SK-MEL-5 (cell line): ENCODE data around the gene PPIL6. TPM values are rescaled to one million over a fixed set of nuclear protein-coding genes. Genes with fewer than 3 reads are reported as not detected.

Experiments
- DNase-seq: peaks from one replicate; pipeline ENCODE4 v3.0.0-alpha.2; 2016; ENCODE audit warnings: low read depth, low spot score
- in situ Hi-C: cut with HindIII; loops from 2 replicates; pipeline ENCODE4 v1.10.0; 2016; ENCODE audit warnings: low sequenced_read_pairs, high pct_unique_total_duplicates, low pct_unique_long_range_greater_than_20kb
- total RNA-seq: library from RNA; depleted of rRNA; stranded (reverse); fragments of >200 nt; shearing (Covaris generic); gene quantifications from 2 replicates; pipeline ENCODE4 v1.2.3, GENCODE V29; 2014

Gene PPIL6
- total RNA-seq, 1 experiment from 2014 or later: 1.2 TPM

GRCh38 chr6:109434456-109434855 is 6.0 kb downstream of the PPIL6 start:
- DNase-seq: peak; percentile 90
- in situ Hi-C loops: no loop called here

GRCh38 chr6:109429496-109429895 is 10.9 kb downstream of the PPIL6 start:
- in situ Hi-C loops: no loop called here

GRCh38 chr6:109428889-109429477 is 11.4 kb downstream of the PPIL6 start:
- in situ Hi-C loops: no loop called here

More at GRCh38 chr6:109429496-109429895, 10.9 kb downstream of the PPIL6 start:
- no peak for DNase-seq

GRCh38 chr6:109424946-109425345 is 15.5 kb downstream of the PPIL6 start:
- in situ Hi-C loops: no loop called here
- DNase-seq: no peak

More at GRCh38 chr6:109428889-109429477, 11.4 kb downstream of the PPIL6 start:
- no peak for DNase-seq

GRCh38 chr6:109421184-109421583 is 19.2 kb downstream of the PPIL6 start:
- in situ Hi-C loops: no loop called here
- no peak for DNase-seq

- no peak for DNase-seq
- in situ Hi-C loops: no loop called here
Observed at GRCh38 chr6:109420751-109421150, 19.7 kb downstream of the PPIL6 start.

DNA sequence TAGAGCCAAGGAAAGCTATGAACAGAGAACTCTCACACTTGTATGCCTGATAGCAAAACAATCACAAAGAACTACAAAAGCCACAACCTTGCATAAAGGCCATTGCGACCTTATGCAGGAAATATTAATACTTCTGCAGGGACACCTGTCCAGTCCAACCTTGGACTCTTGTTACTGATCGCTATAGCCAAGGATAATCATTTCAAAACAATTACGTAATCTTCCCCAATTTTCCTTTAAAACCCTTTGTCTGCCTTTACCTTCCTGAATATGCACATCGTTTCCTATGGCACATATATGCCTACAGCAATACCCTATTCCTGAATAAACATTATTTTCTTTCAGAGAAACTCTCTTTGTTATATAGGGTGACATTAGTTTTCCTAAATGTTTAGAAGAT is 22.8 kb downstream of the PPIL6 start:
- DNase-seq: no peak
- in situ Hi-C loops: no loop called here

DNA sequence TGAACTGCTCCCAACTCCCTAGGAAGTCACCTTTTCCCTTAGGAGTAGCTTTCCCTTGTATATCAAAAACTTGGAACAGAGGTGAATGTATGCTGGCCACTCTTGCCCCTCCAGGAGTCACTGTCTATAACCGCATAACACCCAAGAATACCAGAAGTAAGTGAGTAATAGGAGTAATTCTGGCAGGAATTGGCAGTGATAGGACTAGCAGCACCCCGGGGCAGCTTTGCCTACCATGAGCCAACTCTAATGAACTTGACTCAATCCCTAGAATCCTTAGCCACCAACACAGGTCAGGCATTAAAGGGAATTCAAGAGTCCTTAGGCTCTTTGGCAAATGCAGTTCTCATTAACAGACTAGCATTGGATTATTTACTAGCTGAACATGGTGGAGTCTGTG is 29.4 kb downstream of the PPIL6 start:
- no peak for DNase-seq
- in situ Hi-C loops: no loop called here

GRCh38 chr6:109406196-109406595 is 34.2 kb downstream of the PPIL6 start:
- no peak for DNase-seq
- in situ Hi-C loops: no loop called here

DNA sequence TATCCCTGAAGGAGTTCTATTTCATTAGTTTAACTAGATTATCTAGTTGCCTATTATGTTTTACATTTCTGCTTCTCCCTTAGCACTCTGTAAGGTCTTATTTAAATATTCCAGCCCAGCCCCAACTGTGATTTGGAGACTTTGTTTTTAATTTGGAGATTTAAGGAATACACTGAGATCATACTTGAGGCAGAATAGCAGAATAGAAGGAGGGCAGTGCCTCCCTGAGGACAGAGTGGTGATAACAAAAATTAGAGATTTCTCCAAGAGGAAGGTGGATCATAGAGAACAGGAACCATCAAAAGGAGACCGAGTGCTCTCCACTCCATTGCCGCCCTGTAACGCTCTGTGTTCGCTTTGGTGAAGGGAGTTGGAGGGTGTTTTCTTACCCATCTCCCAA is 43.4 kb downstream of the PPIL6 start:
- peak; percentile 51 for DNase-seq
- in situ Hi-C loops: no loop called here

GRCh38 chr6:109396046-109396718 is 44.2 kb downstream of the PPIL6 start:
- in situ Hi-C loops: no loop called here
- DNase-seq: no peak

DNA sequence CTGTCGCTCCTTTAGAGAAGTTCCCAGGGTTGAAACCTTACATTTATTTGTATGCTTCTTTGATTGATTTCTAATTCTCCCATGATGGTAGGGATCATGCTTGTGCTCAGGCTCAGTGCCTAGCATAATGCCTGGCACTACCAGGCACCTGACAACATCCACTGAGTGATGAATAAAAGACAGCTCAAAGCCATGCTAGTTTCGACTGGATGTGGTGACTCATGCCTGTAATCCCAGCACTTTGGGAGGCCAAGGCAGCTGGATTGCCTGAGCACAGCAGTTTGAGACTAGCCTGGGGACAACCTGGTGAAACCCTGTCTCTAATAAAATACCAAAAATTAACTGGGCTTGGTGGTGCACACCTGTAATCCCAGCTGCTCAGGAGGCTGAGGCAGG is 46.5 kb downstream of the PPIL6 start:
- DNase-seq: no peak
- in situ Hi-C loops: no loop called here

- no peak for DNase-seq
- in situ Hi-C loops: no loop called here
Observed at GRCh38 chr6:109393157-109393885, 47.1 kb downstream of the PPIL6 start.

DNA sequence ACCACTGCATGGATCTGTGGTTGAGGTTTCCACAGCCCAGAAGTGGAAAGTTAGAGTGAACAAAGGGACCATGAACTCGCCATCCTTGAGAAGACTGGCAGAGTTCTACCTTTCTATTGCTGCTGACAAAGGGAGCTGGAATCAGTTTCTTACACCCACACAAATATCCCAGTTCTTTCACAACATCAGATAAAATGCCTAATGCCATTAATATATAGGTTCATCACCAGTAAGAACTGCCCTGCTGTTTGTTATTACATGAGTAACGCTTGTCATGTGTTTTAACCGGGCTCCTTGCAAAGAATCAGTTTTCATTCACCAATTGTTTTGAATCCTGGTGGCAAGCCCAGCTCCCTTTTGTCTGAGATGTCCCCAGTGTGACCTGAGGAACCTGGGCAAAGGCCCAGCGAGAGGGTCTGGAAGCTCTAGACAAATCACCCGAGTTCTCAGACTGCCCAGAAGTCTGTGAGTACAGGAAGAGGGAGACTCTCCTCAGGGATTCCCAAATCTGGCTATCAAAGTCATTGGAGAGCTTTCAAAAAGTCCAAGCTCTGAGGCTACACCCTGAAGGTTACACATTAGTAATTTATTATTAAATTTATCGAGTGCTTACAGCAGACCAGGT is 50.7 kb downstream of the PPIL6 start:
- in situ Hi-C loops: no loop called here

GRCh38 chr6:109388265-109388664 is 52.2 kb downstream of the PPIL6 start:
- no peak for DNase-seq
- in situ Hi-C loops: no loop called here

More for the DNA sequence above, 50.7 kb downstream of the PPIL6 start:
- no peak for DNase-seq

DNA sequence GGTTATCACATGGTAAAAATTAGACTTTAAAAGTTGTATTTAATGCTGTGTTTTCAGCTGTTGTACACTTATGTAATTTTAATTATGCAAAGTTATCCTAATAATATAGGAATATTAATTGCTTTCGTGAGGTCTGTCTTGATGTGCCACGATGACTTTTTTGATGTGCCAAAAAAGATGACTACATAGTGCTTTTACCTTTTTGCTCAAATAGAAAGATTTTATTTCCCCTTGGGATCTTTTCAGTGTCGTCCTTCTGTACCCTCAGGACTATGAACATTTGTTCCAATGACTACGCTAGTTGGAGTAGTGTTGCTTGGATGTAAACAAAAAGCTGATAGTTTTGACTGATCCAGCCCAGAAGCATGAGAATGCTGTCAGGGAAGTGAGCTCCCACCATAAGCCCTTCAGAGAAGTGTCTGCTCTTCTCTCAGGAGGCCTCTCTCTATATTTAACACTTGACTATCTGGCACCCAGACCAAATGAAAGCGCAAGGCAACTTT is 56.9 kb downstream of the PPIL6 start:
- peak; percentile 36 for DNase-seq
- in situ Hi-C loops: no loop called here

DNA sequence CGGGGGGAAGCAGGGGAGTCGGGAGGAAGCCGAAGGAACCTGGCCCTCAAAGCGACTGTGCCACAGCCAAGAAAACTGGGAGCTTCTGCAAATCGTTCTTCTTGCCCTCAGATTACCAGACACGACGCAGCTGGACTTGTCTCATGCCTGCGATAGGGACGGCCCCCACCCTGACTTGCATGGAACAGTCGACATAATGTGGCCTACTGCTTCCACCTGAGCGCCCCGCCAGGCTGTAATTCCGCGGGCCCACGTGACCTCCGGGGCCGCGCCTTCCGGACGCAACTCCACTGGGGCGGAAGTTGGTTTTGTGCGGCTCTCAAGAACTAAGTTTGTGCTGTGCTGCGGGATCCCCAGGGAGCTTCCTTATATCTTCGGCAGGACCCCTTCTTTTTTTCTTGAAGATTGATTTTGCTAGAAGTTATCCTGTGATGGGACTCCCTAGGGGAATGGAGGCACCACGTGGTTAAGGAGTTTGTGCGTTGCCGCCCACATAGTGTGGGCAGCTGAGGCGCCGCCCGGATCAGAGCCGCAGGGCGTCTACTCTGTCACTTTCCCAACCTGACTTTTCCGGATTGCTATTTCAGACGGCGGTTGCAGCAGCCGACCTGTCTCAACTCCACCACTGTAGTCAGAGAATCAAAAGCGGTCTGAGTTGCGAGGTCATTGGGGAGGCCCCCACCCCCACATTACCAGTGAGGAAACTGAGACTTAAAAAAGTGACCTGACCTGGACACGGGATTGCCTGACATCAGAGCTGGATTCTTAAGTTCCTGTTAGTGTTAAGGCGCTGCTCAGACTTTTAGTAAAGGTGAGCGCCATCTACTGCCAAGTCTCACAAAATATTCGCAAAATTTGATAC is 57.6 kb downstream of the PPIL6 start:
- in situ Hi-C loops: no loop called here
- peak; percentile 92 for DNase-seq
